IMR-90 (cell line): ENCODE measurements around the gene DNAJB2.

Experiments used
- CEBPB ChIP-seq: IDR thresholded peaks from 2 replicates; pipeline ENCODE4 v1.6.1; 2012; ENCODE audit warnings: low read depth, low read length, improper control_type of control experiment
- FOS ChIP-seq: fragments of 150-350 bp; IDR thresholded peaks from 2 replicates; pipeline ENCODE4 v1.6.1; 2016; ENCODE audit warnings: low read depth, low read length
- MAZ ChIP-seq: IDR thresholded peaks from 2 replicates; pipeline ENCODE4 v1.6.1; 2012; ENCODE audit warnings: low read depth, mild to moderate bottlenecking, low read length, improper control_type of control experiment, moderate library complexity, borderline replicate concordance
- MXI1 ChIP-seq: IDR thresholded peaks from 2 replicates; pipeline ENCODE4 v1.6.1; 2012; ENCODE audit warnings: low read depth, mild to moderate bottlenecking, low read length, moderate library complexity, borderline replicate concordance
- NFE2L2 ChIP-seq: fragments of 150-350 bp; IDR thresholded peaks from 2 replicates; pipeline ENCODE4 v1.6.1; 2016; ENCODE audit warnings: low read depth, mild to moderate bottlenecking, low read length
- POLR2A ChIP-seq: IDR thresholded peaks from 2 replicates; pipeline ENCODE4 v1.6.1; 2012; ENCODE audit warnings: mild to moderate bottlenecking, low read depth, low read length
- RAD21 ChIP-seq: IDR thresholded peaks from 2 replicates; pipeline ENCODE4 v1.6.1; 2012; ENCODE audit warnings: low read length, improper control_type of control experiment
- TF ChIP-seq, protein P1 (sequence below): conservative IDR thresholded peaks from 2 replicates; pipeline ENCODE4 v1.5.1; 2012; ENCODE audit warnings: mild to moderate bottlenecking, low read depth, low read length, improper control_type of control experiment
- TF ChIP-seq, protein P2 (sequence below): fragments of 150-350 bp; IDR thresholded peaks from 2 replicates; pipeline ENCODE4 v1.6.1; 2017; ENCODE audit warnings: mild to moderate bottlenecking, antibody characterized with exemption, low read length, low read depth
- TF ChIP-seq, protein P3 (sequence below): fragments of 150-350 bp; IDR thresholded peaks from 2 replicates; pipeline ENCODE4 v1.6.1; 2016; ENCODE audit warnings: low read depth, mild to moderate bottlenecking, low read length, moderate library complexity, borderline replicate concordance

DNA sequence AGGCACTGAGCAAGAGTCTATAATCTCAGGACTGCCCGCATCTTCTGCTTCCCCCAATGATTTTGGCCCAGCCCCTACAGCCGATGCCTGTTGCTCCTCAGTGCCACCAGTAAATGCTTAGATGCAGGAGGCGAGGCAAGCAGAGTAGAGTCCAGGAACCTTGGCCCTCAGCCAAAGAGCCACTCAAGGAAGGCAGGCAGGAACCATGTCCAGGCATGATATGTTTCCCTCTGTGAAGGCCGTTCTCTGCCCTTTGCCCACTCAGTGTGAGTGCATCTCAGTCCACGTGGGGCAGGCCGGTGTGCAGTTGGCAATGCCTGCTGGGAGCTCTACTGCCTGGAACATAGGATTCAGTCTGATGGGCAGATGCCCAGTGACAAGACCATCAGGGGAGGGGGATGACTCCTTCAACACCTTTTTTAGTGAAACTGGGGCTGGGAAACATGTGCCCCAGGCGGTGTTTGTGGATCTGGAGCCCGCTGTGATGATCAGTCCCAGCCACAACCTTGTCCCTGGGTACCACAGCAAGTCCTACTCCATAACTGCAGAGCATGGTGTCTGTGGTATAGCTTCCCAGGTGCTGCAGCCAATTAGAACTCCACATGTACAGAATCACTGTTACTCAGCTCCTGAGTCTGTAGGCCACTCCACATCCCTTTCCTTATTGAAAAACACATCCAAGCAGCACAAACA, 9.7 kb upstream of the DNAJB2 start:
- TF ChIP-seq, protein P1, sequence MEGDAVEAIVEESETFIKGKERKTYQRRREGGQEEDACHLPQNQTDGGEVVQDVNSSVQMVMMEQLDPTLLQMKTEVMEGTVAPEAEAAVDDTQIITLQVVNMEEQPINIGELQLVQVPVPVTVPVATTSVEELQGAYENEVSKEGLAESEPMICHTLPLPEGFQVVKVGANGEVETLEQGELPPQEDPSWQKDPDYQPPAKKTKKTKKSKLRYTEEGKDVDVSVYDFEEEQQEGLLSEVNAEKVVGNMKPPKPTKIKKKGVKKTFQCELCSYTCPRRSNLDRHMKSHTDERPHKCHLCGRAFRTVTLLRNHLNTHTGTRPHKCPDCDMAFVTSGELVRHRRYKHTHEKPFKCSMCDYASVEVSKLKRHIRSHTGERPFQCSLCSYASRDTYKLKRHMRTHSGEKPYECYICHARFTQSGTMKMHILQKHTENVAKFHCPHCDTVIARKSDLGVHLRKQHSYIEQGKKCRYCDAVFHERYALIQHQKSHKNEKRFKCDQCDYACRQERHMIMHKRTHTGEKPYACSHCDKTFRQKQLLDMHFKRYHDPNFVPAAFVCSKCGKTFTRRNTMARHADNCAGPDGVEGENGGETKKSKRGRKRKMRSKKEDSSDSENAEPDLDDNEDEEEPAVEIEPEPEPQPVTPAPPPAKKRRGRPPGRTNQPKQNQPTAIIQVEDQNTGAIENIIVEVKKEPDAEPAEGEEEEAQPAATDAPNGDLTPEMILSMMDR: no peak
- TF ChIP-seq POLR2A (no peak), NFE2L2 (no peak), FOS (no peak), MAZ (no peak), MXI1 (no peak), RAD21 (no peak), CEBPB (no peak)
- TF ChIP-seq, protein P2, sequence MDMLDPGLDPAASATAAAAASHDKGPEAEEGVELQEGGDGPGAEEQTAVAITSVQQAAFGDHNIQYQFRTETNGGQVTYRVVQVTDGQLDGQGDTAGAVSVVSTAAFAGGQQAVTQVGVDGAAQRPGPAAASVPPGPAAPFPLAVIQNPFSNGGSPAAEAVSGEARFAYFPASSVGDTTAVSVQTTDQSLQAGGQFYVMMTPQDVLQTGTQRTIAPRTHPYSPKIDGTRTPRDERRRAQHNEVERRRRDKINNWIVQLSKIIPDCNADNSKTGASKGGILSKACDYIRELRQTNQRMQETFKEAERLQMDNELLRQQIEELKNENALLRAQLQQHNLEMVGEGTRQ: no peak
- TF ChIP-seq, protein P3, sequence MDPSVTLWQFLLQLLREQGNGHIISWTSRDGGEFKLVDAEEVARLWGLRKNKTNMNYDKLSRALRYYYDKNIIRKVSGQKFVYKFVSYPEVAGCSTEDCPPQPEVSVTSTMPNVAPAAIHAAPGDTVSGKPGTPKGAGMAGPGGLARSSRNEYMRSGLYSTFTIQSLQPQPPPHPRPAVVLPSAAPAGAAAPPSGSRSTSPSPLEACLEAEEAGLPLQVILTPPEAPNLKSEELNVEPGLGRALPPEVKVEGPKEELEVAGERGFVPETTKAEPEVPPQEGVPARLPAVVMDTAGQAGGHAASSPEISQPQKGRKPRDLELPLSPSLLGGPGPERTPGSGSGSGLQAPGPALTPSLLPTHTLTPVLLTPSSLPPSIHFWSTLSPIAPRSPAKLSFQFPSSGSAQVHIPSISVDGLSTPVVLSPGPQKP: no peak
